GM19397 (cell line): ENCODE measurements around the gene MAP3K2.

Experiments
- ATAC-seq: cut with Tn5 transposase; IDR thresholded peaks from one replicate; pipeline ENCODE4 v1.9.1; 2021; ENCODE audit warnings: mild to moderate bottlenecking, moderate library complexity; ENCODE audit not compliant: unreplicated experiment

MAP3K2 gene, protein sequence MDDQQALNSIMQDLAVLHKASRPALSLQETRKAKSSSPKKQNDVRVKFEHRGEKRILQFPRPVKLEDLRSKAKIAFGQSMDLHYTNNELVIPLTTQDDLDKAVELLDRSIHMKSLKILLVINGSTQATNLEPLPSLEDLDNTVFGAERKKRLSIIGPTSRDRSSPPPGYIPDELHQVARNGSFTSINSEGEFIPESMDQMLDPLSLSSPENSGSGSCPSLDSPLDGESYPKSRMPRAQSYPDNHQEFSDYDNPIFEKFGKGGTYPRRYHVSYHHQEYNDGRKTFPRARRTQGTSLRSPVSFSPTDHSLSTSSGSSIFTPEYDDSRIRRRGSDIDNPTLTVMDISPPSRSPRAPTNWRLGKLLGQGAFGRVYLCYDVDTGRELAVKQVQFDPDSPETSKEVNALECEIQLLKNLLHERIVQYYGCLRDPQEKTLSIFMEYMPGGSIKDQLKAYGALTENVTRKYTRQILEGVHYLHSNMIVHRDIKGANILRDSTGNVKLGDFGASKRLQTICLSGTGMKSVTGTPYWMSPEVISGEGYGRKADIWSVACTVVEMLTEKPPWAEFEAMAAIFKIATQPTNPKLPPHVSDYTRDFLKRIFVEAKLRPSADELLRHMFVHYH

DNA sequence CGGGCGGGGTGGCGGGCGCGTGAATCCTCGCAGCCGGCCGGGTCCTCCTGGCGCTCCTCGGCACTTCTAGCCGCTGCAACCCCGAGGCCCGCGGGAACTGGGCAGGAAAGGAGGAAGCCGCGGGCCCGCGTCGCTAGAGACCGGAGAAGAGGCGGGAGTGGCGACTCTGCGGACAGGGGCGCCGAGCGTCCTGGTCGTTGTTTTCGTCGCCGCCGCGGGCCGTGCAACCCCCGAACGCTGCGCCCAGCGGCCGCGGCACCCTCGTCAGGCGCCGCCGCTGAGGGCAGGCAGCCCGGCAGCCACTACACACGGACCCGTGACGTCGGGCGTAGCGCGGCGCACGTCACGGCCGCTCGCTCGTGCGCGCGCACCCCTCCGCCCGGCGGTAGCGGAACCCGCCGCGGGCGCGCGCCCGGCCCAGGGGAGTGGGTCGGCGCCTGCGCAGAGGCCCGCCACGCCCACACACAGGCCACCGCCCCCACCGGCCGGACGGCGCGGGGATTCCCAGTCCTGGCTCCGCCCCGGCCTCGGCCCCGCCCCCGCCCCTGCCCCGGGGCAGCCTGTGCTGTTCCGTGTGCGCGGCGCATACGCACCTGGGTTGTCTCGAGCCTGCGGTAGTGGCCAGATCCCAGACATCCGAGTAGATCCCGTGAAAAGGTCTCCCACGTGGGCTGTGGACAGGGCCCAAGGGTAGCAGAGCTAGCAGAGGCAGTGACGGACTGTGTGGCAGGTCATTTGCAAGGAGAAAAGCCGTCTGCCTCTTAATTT lies at the start of gene MAP3K2:
Gene MAP3K2, minus strand, starts transcription at position 321 of the 768 bp plus-strand sequence. CDS start 44,846 bp downstream, outside the sequence.
- ATAC-seq = peak; percentile 83

DNA sequence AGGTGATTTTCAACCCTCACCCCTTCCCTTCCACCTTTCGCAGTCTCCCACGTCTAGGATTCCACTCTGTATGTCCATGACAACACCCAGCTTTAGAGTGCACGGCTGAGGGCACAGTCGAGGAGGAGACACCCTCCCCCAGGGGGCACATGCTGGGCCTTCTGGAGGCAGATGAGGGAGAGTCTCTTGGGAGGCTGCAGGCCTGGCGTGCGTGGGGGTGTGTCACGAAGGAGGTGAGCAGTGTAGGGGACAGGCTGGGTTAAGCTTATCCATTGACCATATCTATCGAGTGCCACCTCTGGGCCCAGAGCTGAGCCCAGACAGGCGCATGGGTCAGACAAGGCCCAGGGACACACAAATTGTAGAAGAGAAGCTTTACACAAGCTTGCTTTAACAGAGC lies 49.3 kb upstream of the MAP3K2 start:
- no peak for ATAC-seq

DNA sequence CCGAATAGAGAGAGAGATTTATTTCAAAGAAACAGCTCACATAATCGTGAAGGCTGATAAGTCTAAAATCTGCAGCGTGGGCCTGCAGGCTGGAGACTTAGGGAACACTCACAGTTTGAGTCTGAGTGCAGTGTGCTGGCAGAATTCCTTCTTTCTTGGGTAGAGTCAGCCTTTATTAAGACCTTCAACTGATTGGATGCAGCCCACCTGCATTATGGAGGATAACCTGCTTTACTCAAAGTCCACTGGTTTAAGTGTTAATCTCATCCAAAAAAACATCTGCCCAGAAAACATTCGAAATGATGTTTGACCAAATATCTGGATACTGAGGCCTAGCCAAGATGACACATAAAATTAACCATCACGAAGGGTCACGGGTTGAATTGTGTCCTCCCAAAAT lies 46.7 kb upstream of the MAP3K2 start:
- no peak for ATAC-seq

DNA sequence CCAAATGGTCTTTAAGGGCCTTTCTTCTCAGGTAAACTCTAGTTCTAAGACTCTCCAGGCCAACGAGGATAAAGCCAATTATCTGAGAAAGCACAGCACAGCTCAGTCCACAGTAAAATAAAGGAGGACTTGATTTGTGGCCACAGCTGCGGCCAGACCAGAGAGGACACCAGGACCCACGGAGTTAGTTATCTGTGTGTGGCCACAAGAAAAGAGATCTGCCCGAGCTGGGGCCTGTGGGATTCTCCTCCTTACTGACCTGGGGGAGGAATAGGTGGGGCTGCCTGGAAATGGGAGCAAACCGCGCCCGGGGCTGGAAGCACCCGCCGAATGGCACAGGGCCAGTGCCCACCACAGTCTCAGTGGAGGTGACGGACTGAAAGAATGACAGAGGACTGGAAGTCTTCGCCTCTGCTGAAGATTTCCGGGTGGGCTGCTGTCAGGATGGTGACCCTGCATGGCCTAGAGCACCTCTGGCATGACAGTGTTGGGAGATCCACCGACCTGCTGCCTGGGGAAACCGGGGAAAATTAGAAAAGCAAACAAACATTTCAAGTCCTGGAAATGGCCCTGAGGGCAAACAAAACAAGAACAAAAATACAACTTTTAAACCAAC lies 43.7 kb upstream of the MAP3K2 start:
- no peak for ATAC-seq

DNA sequence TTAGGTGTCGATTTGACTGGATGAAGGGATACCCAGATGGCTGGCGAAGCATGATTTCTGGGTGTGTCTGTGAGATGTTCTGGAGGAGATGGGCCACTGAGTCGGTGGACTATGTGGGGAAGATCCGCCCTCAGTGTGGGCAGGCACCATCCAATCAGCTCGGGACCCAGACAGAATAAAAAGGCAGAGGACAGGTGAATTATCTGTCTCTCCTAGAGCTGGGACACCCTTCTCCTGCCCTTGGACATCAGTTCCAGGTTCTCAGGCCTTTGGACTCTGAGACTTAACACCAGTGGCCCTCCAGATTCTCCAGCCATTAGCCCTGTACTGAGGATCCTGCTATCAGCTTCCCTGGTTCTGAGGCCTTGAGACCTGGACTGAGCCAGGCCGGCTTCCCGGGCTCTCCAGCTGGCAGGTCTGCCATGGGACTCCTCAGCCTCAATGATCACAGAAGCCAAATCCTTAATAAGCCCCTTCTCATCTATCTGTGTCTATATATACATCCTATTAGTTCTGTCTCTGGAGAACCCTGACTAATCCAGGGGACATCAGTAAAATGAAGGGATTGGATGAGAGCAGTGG lies 42.2 kb upstream of the MAP3K2 start:
- no peak for ATAC-seq

DNA sequence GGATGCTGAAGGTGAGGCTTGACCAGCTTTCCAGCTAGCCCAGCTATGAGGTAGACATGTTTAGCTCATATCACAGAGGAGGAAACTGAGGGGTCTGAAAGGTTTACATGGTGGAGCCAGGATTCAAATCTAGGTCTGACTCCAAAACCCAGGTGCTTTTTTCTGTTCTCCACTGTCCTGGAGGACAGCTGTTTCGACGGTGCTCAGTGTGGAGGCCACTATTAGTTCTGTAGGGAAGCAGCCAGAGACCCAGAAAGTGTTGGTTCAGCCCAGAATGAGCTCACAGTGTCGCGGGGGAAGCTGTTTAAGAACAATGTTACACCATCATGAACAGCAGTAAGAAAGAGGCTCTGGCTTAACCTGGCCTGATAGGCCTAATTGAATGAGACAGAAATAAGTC lies 41.5 kb upstream of the MAP3K2 start:
- ATAC-seq = no peak

DNA sequence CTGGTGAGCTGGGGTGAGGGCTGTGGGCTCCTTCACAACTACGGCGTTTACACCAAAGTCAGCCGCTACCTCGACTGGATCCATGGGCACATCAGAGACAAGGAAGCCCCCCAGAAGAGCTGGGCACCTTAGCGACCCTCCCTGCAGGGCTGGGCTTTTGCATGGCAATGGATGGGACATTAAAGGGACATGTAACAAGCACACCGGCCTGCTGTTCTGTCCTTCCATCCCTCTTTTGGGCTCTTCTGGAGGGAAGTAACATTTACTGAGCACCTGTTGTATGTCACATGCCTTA lies 41.0 kb upstream of the MAP3K2 start:
- no peak for ATAC-seq

DNA sequence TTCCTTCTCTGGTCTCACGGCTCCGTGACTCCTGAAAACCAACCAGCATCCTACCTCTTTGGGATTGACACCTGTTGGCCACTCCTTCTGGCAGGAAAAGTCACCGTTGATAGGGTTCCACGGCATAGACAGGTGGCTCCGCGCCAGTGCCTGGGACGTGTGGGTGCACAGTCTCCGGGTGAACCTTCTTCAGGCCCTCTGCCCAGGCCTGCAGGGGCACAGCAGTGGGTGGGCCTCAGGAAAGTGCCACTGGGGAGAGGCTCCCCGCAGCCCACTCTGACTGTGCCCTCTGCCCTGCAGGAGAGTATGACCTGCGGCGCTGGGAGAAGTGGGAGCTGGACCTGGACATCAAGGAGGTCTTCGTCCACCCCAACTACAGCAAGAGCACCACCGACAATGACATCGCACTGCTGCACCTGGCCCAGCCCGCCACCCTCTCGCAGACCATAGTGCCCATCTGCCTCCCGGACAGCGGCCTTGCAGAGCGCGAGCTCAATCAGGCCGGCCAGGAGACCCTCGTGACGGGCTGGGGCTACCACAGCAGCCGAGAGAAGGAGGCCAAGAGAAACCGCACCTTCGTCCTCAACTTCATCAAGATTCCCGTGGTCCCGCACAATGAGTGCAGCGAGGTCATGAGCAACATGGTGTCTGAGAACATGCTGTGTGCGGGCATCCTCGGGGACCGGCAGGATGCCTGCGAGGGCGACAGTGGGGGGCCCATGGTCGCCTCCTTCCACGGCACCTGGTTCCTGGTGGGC lies 40.5 kb upstream of the MAP3K2 start:
- no peak for ATAC-seq

DNA sequence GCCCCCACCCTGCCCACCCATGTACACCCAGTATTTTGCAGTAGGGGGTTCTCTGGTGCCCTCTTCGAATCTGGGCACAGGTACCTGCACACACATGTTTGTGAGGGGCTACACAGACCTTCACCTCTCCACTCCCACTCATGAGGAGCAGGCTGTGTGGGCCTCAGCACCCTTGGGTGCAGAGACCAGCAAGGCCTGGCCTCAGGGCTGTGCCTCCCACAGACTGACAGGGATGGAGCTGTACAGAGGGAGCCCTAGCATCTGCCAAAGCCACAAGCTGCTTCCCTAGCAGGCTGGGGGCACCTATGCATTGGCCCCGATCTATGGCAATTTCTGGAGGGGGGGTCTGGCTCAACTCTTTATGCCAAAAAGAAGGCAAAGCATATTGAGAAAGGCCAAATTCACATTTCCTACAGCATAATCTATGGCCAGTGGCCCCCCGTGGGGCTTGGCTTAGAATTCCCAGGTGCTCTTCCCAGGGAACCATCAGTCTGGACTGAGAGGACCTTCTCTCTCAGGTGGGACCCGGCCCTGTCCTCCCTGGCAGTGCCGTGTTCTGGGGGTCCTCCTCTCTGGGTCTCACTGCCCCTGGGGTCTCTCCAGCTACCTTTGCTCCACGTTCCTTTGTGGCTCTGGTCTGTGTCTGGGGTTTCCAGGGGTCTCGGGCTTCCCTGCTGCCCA lies 39.7 kb upstream of the MAP3K2 start:
- no peak for ATAC-seq

DNA sequence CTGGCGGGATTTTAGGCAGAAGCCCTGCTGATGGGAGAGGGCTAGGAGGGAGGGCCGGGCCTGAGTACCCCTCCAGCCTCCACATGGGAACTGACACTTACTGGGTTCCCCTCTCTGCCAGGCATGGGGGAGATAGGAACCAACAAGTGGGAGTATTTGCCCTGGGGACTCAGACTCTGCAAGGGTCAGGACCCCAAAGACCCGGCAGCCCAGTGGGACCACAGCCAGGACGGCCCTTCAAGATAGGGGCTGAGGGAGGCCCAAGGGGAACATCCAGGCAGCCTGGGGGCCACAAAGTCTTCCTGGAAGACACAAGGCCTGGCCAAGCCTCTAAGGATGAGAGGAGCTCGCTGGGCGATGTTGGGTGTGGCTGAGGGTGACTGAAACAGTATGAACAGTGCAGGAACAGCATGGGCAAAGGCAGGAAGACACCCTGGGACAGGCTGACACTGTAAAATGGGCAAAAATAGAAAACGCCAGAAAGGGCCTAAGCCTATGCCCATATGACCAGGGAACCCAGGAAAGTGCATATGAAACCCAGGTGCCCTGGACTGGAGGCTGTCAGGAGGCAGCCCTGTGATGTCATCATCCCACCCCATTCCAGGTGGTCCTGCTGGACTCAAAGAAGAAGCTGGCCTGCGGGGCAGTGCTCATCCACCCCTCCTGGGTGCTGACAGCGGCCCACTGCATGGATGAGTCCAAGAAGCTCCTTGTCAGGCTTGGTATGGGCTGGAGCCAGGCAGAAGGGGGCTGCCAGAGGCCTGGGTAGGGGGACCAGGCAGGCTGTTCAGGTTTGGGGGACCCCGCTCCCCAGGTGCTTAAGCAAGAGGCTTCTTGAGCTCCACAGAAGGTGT lies 39.0 kb upstream of the MAP3K2 start:
- no peak for ATAC-seq

DNA sequence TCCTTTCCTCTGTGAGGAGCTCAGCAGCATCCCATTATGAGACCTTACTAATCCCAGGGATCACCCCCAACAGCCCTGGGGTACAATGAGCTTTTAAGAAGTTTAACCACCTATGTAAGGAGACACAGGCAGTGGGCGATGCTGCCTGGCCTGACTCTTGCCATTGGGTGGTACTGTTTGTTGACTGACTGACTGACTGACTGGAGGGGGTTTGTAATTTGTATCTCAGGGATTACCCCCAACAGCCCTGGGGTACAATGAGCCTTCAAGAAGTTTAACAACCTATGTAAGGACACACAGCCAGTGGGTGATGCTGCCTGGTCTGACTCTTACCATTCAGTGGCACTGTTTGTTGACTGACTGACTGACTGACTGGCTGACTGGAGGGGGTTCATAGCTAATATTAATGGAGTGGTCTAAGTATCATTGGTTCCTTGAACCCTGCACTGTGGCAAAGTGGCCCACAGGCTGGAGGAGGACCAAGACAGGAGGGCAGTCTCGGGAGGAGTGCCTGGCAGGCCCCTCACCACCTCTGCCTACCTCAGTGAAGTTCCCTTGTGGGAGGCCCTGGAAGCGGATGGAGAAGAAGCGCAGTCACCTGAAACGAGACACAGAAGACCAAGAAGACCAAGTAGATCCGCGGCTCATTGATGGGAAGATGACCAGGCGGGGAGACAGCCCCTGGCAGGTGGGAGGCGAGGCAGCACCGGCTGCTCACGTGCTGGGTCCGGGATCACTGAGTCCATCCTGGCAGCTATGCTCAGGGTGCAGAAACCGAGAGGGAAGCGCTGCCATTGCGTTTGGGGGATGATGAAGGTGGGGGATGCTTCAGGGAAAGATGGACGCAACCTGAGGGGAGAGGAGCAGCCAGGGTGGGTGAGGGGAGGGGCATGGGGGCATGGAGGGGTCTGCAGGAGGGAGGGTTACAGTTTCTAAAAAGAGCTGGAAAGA lies 38.0 kb upstream of the MAP3K2 start:
- ATAC-seq = no peak

DNA sequence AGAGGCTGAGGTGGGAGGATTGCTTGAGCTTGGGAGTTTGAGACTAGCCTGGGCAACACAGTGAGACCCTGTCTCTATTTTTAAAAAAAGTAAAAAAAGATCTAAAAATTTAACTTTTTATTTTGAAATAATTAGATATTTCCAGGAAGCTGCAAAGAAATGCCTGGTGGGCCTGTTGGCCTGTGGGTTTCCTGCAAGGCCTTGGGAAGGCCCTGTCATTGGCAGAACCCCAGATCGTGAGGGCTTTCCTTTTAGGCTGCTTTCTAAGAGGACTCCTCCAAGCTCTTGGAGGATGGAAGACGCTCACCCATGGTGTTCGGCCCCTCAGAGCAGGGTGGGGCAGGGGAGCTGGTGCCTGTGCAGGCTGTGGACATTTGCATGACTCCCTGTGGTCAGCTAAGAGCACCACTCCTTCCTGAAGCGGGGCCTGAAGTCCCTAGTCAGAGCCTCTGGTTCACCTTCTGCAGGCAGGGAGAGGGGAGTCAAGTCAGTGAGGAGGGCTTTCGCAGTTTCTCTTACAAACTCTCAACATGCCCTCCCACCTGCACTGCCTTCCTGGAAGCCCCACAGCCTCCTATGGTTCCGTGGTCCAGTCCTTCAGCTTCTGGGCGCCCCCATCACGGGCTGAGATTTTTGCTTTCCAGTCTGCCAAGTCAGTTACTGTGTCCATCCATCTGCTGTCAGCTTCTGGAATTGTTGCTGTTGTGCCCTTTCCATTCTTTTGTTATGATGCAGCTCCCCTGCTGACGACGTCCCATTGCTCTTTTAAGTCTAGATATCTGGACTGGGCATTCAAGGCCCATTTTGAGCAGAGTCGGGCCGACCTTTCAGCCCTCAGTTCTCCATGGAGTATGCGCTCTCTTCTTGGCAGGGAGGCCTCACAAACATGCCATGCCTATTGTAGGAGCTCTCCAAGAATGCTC lies 37.1 kb upstream of the MAP3K2 start:
- ATAC-seq = no peak

DNA sequence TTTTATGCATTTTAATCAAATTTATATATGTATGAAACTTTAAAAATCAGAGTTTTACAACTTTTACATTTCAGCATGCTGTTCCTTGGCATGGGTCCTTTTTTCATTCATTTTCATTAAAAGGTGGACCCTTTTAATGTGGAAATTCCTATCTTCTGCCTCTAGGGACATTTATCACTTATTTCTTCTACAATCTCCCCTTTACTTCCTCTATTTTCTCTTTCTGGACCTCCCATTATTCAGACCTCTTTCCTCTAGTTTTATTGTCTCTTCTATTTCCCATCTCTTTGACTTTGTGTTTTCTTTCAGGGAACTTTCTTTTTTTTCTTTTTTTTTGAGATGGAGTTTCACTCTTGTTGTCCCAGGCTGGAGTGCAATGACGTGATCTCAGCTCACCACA lies 36.1 kb upstream of the MAP3K2 start:
- no peak for ATAC-seq

DNA sequence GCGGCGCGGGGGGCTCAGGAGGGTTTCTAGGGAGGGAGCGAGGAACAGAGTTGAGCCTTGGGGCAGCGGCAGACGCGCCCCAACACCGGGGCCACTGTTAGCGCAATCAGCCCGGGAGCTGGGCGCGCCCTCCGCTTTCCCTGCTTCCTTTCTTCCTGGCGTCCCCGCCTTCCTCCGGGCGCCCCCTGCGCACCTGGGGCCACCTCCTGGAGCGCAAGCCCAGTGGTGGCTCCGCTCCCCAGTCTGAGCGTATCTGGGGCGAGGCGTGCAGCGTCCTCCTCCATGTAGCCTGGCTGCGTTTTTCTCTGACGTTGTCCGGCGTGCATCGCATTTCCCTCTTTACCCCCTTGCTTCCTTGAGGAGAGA lies 35.7 kb upstream of the MAP3K2 start:
- no peak for ATAC-seq

DNA sequence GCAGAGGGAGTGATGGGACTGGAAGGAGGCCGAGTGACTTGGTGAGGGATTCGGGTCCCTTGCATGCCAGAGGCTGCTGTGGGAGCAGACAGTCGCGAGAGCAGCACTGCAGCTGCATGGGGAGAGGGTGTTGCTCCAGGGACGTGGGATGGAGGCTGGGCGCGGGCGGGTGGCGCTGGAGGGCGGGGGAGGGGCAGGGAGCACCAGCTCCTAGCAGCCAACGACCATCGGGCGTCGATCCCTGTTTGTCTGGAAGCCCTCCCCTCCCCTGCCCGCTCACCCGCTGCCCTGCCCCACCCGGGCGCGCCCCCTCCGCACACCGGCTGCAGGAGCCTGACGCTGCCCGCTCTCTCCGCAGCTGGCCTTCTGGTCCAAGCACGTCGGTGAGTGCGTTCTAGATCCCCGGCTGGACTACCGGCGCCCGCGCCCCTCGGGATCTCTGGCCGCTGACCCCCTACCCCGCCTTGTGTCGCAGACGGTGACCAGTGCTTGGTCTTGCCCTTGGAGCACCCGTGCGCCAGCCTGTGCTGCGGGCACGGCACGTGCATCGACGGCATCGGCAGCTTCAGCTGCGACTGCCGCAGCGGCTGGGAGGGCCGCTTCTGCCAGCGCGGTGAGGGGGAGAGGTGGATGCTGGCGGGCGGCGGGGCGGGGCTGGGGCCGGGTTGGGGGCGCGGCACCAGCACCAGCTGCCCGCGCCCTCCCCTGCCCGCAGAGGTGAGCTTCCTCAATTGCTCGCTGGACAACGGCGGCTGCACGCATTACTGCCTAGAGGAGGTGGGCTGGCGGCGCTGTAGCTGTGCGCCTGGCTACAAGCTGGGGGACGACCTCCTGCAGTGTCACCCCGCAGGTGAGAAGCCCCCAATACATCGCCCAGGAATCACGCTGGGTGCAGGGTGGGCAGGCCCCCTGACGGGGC lies 35.0 kb upstream of the MAP3K2 start:
- no peak for ATAC-seq
